Measurements from ENCODE around the gene ZFC3H1. TPM values are rescaled to one million over a fixed set of nuclear protein-coding genes. Genes with fewer than 3 reads are reported as not detected.

Gene ZFC3H1
- total and polyA plus RNA-seq, 7 experiments from 2014 or later, result 26.3 to 147 (median 122) TPM

Other genes starting within 250 kb of the ZFC3H1 start
- not detected for gene LGR5, start 224.1 kb downstream of the ZFC3H1 start, total RNA-seq
- gene LGR5, start 224.1 kb downstream of the ZFC3H1 start, polyA plus RNA-seq, result not detected
- 10 to 100 TPM in 4 of 5 experiments, 1 to 10 TPM in 1; 9.2 to 21.7 (median 14.4) TPM for gene THAP2, start 453 bp upstream of the ZFC3H1 start, total RNA-seq
- 1 to 10 TPM; 4.9 to 9.7 TPM for gene THAP2, start 453 bp upstream of the ZFC3H1 start, polyA plus RNA-seq
- gene TMEM19, start 22.2 kb upstream of the ZFC3H1 start, total RNA-seq, result 10 to 100 TPM; 13.9 to 17.7 (median 14.7) TPM
- 10 to 100 TPM; 25.3 to 43.0 TPM for gene TMEM19, start 22.2 kb upstream of the ZFC3H1 start, polyA plus RNA-seq
- 10 to 100 TPM; 53.6 to 81.7 (median 73.7) TPM for gene RAB21, start 91.0 kb upstream of the ZFC3H1 start, total RNA-seq
- 10 to 100 TPM; 21.8 to 29.0 TPM for gene RAB21, start 91.0 kb upstream of the ZFC3H1 start, polyA plus RNA-seq
- 100 to 1,000 TPM in 2 of 5 experiments, 10 to 100 TPM in 3; 55.8 to 111 (median 86.4) TPM for gene TBC1D15, start 175.9 kb upstream of the ZFC3H1 start, total RNA-seq
- gene TBC1D15, start 175.9 kb upstream of the ZFC3H1 start, polyA plus RNA-seq, result 10 to 100 TPM; 55.0 to 61.5 TPM

Data from naive thymus-derived CD4-positive, alpha-beta T cell (primary cell).